B cell (primary cell): ENCODE measurements around the gene LEPROT. TPM values are rescaled to one million over a fixed set of nuclear protein-coding genes. Genes with fewer than 3 reads are reported as not detected.

Experiments used
- ATAC-seq: fragments of 200-7000 bp; cut with Tn5 transposase; one replicate; pipeline ENCODE4 v1.10.0; 2021; ENCODE audit warnings: low read depth, mild to moderate bottlenecking, moderate number of reproducible peaks, moderate library complexity
- CTCF ChIA-PET: fragments of 350-600 bp; sonication (Branson Sonifier 250); formaldehyde crosslinking; loops from one replicate; lab custom pipeline; 2021; ENCODE audit warnings: antibody characterized with exemption, inconsistent platforms; lab: Charles Lee
- POLR2A ChIA-PET: fragments of 350-600 bp; sonication (Branson Sonifier 250); formaldehyde crosslinking; loops from one replicate; lab custom pipeline; 2021; ENCODE audit warnings: antibody characterized with exemption; lab: Charles Lee
- DNase-seq: peaks from one replicate; pipeline ENCODE4 v3.0.0; 2013
- H2AFZ ChIP-seq: 2 replicates; pipeline ENCODE4 v1.6.1; 2012; ENCODE audit warnings: mild to moderate bottlenecking, low read depth, low read length; ENCODE audit not compliant: insufficient read depth, poor library complexity, severe bottlenecking
- H3K27ac ChIP-seq, 2 donors: 1 replicate in 1 of 2; 2 replicates in 1 of 2; pipeline ENCODE4 v1.5.1; 2012 to 2013; ENCODE audit warnings: low read length in 2 of 2, mild to moderate bottlenecking in 2 of 2, moderate library complexity in 1 of 2
- H3K27me3 ChIP-seq, 4 experiments: fragments of 200-600 bp in 1 of 4; sonication (generic) in 1 of 4; replicated peaks in 1 of 4; 1 replicate in 2 of 4; 2 replicates in 2 of 4; pipeline versions ENCODE4 v1.6.1 to v1.7.0; 2013 to 2016; ENCODE audit warnings: low read length in 3 of 4, mild to moderate bottlenecking in 2 of 4, mixed read lengths in 1 of 4, moderate library complexity in 1 of 4; ENCODE audit not compliant: insufficient read depth in 4 of 4, control insufficient read depth in 3 of 4; ENCODE audit errors: control extremely low read depth in 1 of 4
- H3K36me3 ChIP-seq, 2 experiments: replicated peaks in 1 of 2; 1 replicate in 1 of 2; 2 replicates in 1 of 2; pipeline versions ENCODE4 v1.6.1 to v1.7.1; 2013; ENCODE audit warnings: low read length in 1 of 2; ENCODE audit not compliant: insufficient read depth in 2 of 2, control insufficient read depth in 1 of 2; ENCODE audit errors: control extremely low read depth in 1 of 2, extremely low read depth in 1 of 2
- H3K4me1 ChIP-seq, 2 donors: fragments of 200-600 bp in 1 of 2; sonication (generic) in 1 of 2; 1 replicate in 1 of 2; 2 replicates in 1 of 2; pipeline versions ENCODE4 v1.5.1 to v1.6.1; 2013 to 2017; ENCODE audit warnings: low read length in 2 of 2; ENCODE audit not compliant: control insufficient read depth in 2 of 2, insufficient read depth in 2 of 2
- H3K4me2 ChIP-seq: replicated peaks from 2 replicates; pipeline ENCODE3; 2012; ENCODE audit warnings: mild to moderate bottlenecking, low read depth, low read length; ENCODE audit not compliant: poor library complexity, severe bottlenecking
- H3K4me3 ChIP-seq, 5 experiments: fragments of 200-600 bp in 1 of 5; sonication (generic) in 1 of 5; 1 replicate in 3 of 5; 2 replicates in 2 of 5; pipeline versions ENCODE4 v1.5.1 to v1.7.0; 2011 to 2016; ENCODE audit warnings: low read length in 4 of 5, mild to moderate bottlenecking in 4 of 5, low read depth in 2 of 5, control low read depth in 1 of 5, moderate library complexity in 1 of 5; ENCODE audit not compliant: insufficient read depth in 1 of 5; ENCODE audit errors: control extremely low read depth in 1 of 5, extremely low read depth in 1 of 5
- H3K79me2 ChIP-seq: fragments of 200-600 bp; sonication (generic); one replicate; pipeline ENCODE4 v1.6.0; 2016; ENCODE audit warnings: low read length; ENCODE audit not compliant: control insufficient read depth, insufficient read depth
- H3K9ac ChIP-seq: fragments of 200-600 bp; sonication (generic); 2 replicates; pipeline ENCODE4 v1.6.1; 2017; ENCODE audit warnings: mild to moderate bottlenecking, low read length, moderate library complexity
- H3K9me3 ChIP-seq, 3 donors: one replicate each; pipeline versions ENCODE4 v1.6.1 to v1.7.1; 2013; ENCODE audit warnings: low read length in 2 of 3; ENCODE audit not compliant: control insufficient read depth in 2 of 3, insufficient read depth in 1 of 3; ENCODE audit errors: control extremely low read depth in 1 of 3
- H4K20me1 ChIP-seq: 2 replicates; pipeline ENCODE4 v1.6.0; 2012; ENCODE audit warnings: mild to moderate bottlenecking, low read length; ENCODE audit not compliant: insufficient read depth, control insufficient read depth, poor library complexity, severe bottlenecking
- H3K27ac Mint-ChIP-seq: one replicate; pipeline ENCODE4 v1.8.0; 2021; ENCODE audit warnings: mixed read lengths
- H3K27me3 Mint-ChIP-seq: one replicate; pipeline ENCODE4 v1.8.0; 2021; ENCODE audit warnings: mixed read lengths
- H3K4me1 Mint-ChIP-seq: one replicate; pipeline ENCODE4 v1.8.0; 2021; ENCODE audit warnings: mixed read lengths
- H3K4me3 Mint-ChIP-seq: one replicate; pipeline ENCODE4 v1.8.0; 2021; ENCODE audit warnings: mixed read lengths
- H3K9me3 Mint-ChIP-seq: one replicate; pipeline ENCODE4 v1.8.0; 2022; ENCODE audit warnings: mixed read lengths; ENCODE audit not compliant: insufficient read depth
- CTCF ChIP-seq: fragments of 200-600 bp; IDR thresholded peaks from one replicate; pipeline ENCODE4 v1.8.0; 2022; ENCODE audit warnings: antibody characterized with exemption, mild to moderate bottlenecking
- EZH2 ChIP-seq: IDR thresholded peaks from 2 replicates; pipeline ENCODE4 v1.6.1; 2012; ENCODE audit warnings: borderline replicate concordance, low read depth, mild to moderate bottlenecking, moderate library complexity, low read length; ENCODE audit not compliant: insufficient read depth, poor library complexity, severe bottlenecking
- WGBS: methylation state at CpG from one replicate; pipeline ENCODE4 v1.1.5; 2013; ENCODE audit warnings: missing lambda C conversion rate; ENCODE audit not compliant: insufficient coverage; 5-methylcytosine and 5-hydroxymethylcytosine counted together
- intact Hi-C: fragments of 100-400 bp; cut with micrococcal nuclease; formaldehyde crosslinking; loops from one replicate; pipeline ENCODE4 v1.10.0; 2022
- polyA plus RNA-seq: library from polyadenylated mRNA; depleted of rRNA; stranded (reverse); fragments of >200 nt; gene quantifications from 2 replicates; pipeline ENCODE4 v1.2.3, GENCODE V29; 2012
- total RNA-seq, 2 donors: library from RNA; stranded (reverse); fragments of 120-200 nt in 1 of 2; gene quantifications; 1 replicate in 1 of 2; 2 replicates in 1 of 2; pipeline versions ENCODE4 v1.2.3 to v1.2.4, GENCODE V29; 2013 to 2022

Gene LEPROT
- total and polyA plus RNA-seq, 2 donors (not counting 1 experiment from before 2014, with no cell fraction given) = 9.7 to 26.5 TPM

GRCh38 chr1:65388908-65389695 is 31.4 kb upstream of the LEPROT start:
- Mint-ChIP-seq H3K27me3 (peaks cover 6% of the 10 kb centered on the region), H3K27ac (no peak overlapping the region), H3K9me3 (no peaks in the 10 kb centered on the region), H3K4me3 (no peak overlapping the region), H3K4me1 (no peaks in the 10 kb centered on the region)
- H3K36me3 ChIP-seq = no peaks in the 10 kb centered on the region
- no peaks in the 10 kb centered on the region for H3K79me2 ChIP-seq
- no peak for TF ChIP-seq CTCF
- TF ChIP-seq EZH2 = no peak
- intact Hi-C loops = no loop called here
- POLR2A ChIA-PET = no interaction called here
- no peak overlapping the region for H3K4me2 ChIP-seq
- ATAC-seq (no peak), DNase-seq (no peak)
- WGBS = no CpG with 5 or more reads among the region's 3 CpGs
- H4K20me1 ChIP-seq = no peaks in the 10 kb centered on the region
- H3K27me3 ChIP-seq = no peaks in the 10 kb centered on the region
- H3K9ac ChIP-seq = no peak overlapping the region
- no peak overlapping the region for H2AFZ ChIP-seq
- H3K4me1 ChIP-seq = no peaks in the 10 kb centered on the region
- no peak overlapping the region for H3K27ac ChIP-seq
- CTCF ChIA-PET = no interaction called here
- no peaks in the 10 kb centered on the region for H3K9me3 ChIP-seq
- H3K4me3 ChIP-seq = no peak overlapping the region

GRCh38 chr1:65392497-65392896 is 28.0 kb upstream of the LEPROT start:
- Histone ChIP-seq H4K20me1 (no peaks in the 10 kb centered on the region), H3K27me3 (no peaks in the 10 kb centered on the region), H3K9ac (no peak overlapping the region), H3K4me1 (no peaks in the 10 kb centered on the region), H3K36me3 (no peaks in the 10 kb centered on the region), H3K9me3 (no peaks in the 10 kb centered on the region), H3K79me2 (no peaks in the 10 kb centered on the region), H2AFZ (no peak overlapping the region), H3K4me3 (no peak overlapping the region), H3K4me2 (no peak overlapping the region), H3K27ac (no peak overlapping the region)
- Mint-ChIP-seq H3K27ac (no peak overlapping the region), H3K4me3 (no peak overlapping the region), H3K9me3 (no peaks in the 10 kb centered on the region), H3K4me1 (no peaks in the 10 kb centered on the region), H3K27me3 (no peaks in the 10 kb centered on the region)
- 100% methylated on average over 3 of the region's 7 CpGs for WGBS
- TF ChIP-seq EZH2 (no peak), CTCF (no peak)
- intact Hi-C loops = no loop called here
- ChIA-PET CTCF (no interaction called here), POLR2A (no interaction called here)
- ATAC-seq = no peak
- no peak for DNase-seq
